Stimulated activated naive CD4-positive, alpha-beta T cell (primary cell): ENCODE data around the gene SLC9A1.
A peak's percentile ranks its signal among the peaks of the same experiment; 100 is the strongest.
"Not testable (repeated sequence)": the region's sequence is repeated elsewhere in the genome, so short reads cannot be mapped to it uniquely, and the experiment has no call there.

Source experiments
- DNase-seq, 6 experiments: peaks; one replicate each; lab custom pipeline; 2025; lab: John Stamatoyannopoulos, UW

SLC9A1 gene

DNA sequence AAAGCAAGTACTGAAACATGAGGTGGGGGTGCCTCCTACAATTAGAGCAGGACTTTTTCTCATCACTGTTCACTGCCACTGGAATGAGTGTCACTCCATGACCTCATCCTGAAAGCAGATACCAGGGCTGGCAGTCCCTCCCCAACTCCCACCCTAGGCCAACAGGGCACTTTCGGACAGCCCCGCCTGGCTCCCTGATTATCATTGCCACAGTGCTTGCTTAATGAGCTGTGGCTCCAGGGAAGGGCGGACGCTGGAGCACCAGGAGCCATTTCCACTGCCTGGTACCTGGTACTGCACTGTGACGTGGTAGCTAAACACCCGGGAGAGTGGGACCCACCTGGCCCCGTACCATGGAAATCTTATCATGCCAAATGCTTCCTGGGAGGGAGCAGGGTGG lies 22.3 kb downstream of the SLC9A1 start:
- DNase-seq: no peak

DNA sequence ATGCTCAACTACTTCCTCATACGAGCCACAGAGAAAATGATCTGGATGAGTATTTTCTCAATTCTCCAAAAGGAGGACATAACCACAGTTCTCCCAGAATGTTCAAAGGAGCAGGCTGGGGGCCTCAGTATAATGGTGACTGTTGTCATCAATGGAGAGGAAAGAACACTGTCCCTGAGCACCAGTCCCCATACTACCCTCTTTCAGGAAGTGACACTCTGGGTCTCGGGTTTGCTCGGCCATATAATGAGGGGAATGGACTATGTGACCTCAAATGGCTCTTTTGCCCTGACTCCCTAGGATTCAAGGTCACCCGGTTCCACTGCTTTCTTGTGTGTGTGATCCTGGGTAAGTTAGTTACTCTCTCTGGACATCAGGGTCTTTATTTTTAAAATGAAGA lies 22.8 kb downstream of the SLC9A1 start:
- DNase-seq: no peak

- DNase-seq: no peak
Measured at GRCh38 chr1:27130798-27131197, 24.1 kb downstream of the SLC9A1 start.

- no peak for DNase-seq
Measured at GRCh38 chr1:27129225-27129624, 25.7 kb downstream of the SLC9A1 start.

DNA sequence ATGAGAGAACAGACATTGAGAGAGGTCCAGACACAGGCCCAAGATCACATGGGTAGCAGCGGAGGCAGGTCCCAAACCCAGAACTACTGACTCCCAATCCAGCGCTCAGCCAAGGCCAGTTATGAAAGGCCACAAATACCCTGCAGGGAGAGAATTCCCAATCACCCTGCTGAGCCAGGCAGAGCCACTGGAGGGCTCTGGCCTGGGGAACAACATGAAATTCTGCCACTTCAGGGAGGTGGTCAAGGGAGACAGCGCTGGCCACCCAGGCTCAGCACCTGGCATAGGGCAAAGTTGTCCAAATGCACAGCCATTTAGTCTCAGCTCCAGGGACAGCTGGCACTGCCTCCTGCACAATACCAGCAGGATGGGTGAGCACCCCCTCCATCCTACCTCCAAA lies 27.5 kb downstream of the SLC9A1 start:
- DNase-seq: no peak

DNA sequence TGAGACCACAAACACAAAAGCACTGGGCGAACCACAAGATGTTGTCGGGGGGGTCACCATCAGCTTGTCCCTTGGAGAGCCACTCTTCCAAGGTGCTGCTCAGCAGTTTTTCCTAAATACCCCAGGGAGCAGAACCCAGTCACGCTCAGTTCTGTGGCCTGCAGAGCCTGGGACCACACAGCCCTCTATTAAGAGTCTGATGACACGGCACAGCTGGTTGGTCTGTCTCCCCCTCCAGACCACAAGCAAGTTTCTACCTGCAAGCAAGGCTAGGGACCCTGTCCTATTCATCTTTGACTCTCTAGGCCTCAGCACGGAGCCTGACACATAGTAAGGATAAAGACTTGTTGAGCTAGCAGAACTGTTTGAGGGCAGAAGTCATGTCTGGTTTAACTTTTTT lies 28.5 kb downstream of the SLC9A1 start:
- no peak for DNase-seq

DNA sequence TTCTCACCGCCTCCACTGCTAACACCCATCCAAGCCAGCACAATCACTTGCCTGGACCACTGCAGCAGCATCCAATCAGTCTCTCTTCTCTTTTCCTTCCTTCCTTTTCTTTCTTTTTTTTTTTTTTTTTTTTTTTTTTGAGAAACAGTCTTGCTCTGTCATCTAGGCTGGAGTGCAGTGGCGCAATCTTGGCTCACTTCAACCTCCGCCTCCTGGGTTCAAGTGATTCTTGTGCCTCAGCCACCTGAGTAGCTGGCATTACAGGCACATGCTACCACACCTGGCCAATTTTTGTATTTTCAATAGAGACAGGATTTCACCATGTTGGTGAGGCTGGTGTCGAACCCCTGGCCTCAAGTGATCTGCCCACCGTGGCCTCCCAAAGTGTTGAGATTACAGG lies 29.8 kb downstream of the SLC9A1 start:
- not testable (repeated sequence) for DNase-seq

GRCh38 chr1:27124405-27124804 lies 30.5 kb downstream of the SLC9A1 start:
- no peak for DNase-seq

DNA sequence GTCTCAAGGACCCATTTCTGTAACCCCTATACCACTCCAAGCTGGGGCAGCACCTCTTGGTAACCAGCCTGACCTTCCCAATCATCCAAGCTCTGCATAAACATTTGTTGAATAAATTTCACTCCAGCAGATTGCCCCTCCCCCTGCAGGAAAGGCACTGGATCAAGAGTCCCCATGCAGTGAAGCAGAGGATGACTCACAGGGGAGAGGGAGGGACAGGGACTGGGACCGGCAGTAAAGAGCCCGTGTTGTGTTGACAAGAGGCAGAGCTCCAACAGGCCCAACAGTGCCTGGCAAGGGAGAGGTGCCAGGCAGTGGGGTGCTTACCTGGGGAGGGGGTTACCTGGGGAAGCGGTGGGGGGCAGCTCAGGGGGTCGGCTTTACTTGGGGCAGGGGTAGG lies 32.3 kb downstream of the SLC9A1 start:
- no peak for DNase-seq

GRCh38 chr1:27120854-27121253 lies 34.1 kb downstream of the SLC9A1 start:
- no peak for DNase-seq

GRCh38 chr1:27118440-27118689 lies 36.6 kb downstream of the SLC9A1 start:
- DNase-seq: no peak

GRCh38 chr1:27117733-27118439 lies 37.0 kb downstream of the SLC9A1 start:
- DNase-seq: no peak

DNA sequence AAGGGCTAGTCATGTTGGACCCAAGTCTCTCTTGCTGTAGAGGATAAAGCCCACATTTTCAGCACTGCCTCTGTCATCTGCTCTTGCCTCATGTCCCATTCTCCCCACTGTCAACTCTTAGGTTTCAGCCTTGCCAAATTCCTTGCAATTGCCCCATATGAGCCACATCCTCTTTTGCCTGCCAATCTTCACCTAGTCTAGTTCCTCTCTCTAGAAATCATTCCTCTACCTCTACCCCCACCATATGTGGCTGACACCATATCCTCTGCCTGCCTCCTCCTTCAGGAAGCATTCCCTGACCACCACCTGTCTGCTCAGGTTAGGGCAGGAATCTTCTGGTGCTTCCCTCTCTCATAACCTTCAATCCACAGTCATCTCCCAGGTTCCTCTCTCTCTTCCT lies 38.2 kb downstream of the SLC9A1 start:
- DNase-seq: no peak

DNA sequence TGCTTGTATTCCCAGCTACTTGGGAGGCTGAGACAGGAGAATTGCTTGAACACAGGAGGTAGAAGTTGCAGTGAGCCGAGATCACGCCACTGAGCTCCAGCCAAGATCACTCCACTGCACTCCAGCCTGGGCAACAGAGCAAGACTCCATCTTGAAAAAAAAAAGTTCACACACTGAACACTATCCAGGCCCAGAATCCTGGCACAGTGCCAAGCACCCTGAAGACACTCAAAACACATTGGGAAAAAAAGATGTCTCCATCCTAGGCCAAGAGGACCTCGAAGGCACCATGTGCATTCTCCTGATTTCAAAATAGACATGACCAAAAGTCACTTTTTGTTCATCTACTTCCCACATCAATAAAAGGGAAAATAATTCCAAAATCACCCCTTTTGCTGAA lies 38.7 kb downstream of the SLC9A1 start:
- no peak for DNase-seq

GRCh38 chr1:27114546-27114945 lies 40.4 kb downstream of the SLC9A1 start:
- DNase-seq: no peak

GRCh38 chr1:27113861-27114260 lies 41.1 kb downstream of the SLC9A1 start:
- DNase-seq: peak in 1 of 6 experiments; percentile 18

- peak; percentile 27 to 74 (median 56) for DNase-seq
Measured at GRCh38 chr1:27111626-27112573, 43.0 kb downstream of the SLC9A1 start.

- no peak for DNase-seq
Measured at GRCh38 chr1:27109103-27109822, 45.7 kb downstream of the SLC9A1 start.

GRCh38 chr1:27108588-27108987 lies 46.3 kb downstream of the SLC9A1 start:
- DNase-seq: no peak

GRCh38 chr1:27106561-27107323 lies 48.2 kb downstream of the SLC9A1 start:
- DNase-seq: no peak

DNA sequence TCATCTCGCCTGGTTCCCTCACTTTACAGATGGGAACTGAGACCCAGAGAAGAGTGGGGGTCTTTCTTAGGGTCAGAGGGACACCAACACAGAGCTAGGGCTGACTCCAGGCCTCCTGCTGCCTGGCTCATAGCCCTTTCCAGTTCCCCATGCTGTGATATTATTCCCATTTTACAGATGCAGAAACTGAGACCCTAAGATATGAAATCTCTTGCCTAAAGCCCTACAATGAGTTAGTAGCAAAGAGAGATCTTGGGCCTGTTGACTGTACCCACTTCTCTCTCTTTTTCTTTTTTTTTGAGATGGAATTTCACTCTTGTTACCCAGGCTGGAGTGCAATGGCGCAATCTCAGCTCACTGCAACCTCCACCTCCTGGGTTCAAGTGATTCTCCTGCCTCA lies 49.9 kb downstream of the SLC9A1 start:
- no peak for DNase-seq

DNA sequence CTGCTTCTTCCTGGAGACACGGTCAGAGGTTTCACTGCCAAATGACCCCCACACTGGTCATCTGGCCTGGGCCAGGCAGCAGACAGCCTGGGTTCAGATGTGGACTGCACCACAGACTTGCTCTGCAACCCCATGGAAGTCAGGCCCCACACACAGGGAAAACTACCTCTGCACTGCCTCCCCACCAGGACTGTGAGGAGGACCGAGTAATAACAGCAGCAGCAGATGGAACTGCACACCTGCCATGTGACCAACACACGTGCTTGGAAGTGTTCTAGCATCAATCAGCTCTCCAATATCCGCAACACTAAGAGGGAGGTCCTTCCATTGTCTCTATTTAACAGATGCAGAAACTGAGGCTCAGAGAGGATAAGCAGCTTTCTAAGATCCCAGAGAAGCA lies 51.4 kb downstream of the SLC9A1 start:
- DNase-seq: no peak
